ENCODE results near the gene SEMA6B.

SEMA6B gene

GRCh38 chr19:4516939-4517300 lies 42.6 kb downstream of the SEMA6B start:
- H3K9ac ChIP-seq (ENCODE audit: low read length): no peak overlapping the region
- no peak overlapping the region for H4K91ac ChIP-seq (ENCODE audit: low read depth, low read length)
- no peak overlapping the region for H3K4me2 ChIP-seq (ENCODE audit: low read length)
- no peak overlapping the region for H4K12ac ChIP-seq (ENCODE audit: low read depth, low read length)
- H3K79me2 ChIP-seq (ENCODE audit: control insufficient read depth, insufficient read depth, low read length, poor library complexity): no peaks in the 10 kb centered on the region
- no peak overlapping the region for H2BK5ac ChIP-seq (ENCODE audit: low read depth, low read length, poor library complexity)
- no peak overlapping the region for H3K14ac ChIP-seq (ENCODE audit: low read length)
- no peak overlapping the region for H2BK12ac ChIP-seq (ENCODE audit: low read length)
- no peak overlapping the region for H4K8ac ChIP-seq (ENCODE audit: low read depth, low read length)
- H3K23ac ChIP-seq (ENCODE audit: low read length): no peak overlapping the region
- peaks cover 4% of the 10 kb centered on the region in 2 experiments for H3K4me1 ChIP-seq (ENCODE audit: control insufficient read depth in 1 of 2, insufficient read depth in 2 of 2, low read length in 2 of 2)
- WGBS (ENCODE audit: extremely low coverage, insufficient coverage, insufficient read length): no CpG with 5 or more reads among the region's 8 CpGs
- no peak overlapping the region for H2BK120ac ChIP-seq (ENCODE audit: insufficient read depth, low read length, poor library complexity)
- H3K18ac ChIP-seq (ENCODE audit: low read length): no peak overlapping the region
- H3K36me3 ChIP-seq (ENCODE audit: control insufficient read depth in 1 of 2, insufficient read depth in 2 of 2, low read length in 2 of 2): no peaks in the 10 kb centered on the region
- H3K4me3 ChIP-seq (ENCODE audit: low read depth, low read length): no peak overlapping the region
- DNase-seq: no peak
- H2AFZ ChIP-seq (ENCODE audit: insufficient read depth, low read length, poor library complexity): no peak overlapping the region
- no peak overlapping the region for H3K27ac ChIP-seq (ENCODE audit: low read depth, low read length)
- no peaks in the 10 kb centered on the region for H3K27me3 ChIP-seq (ENCODE audit: insufficient read depth, low read length)
- peaks cover 1% of the 10 kb centered on the region for H3K9me3 ChIP-seq (ENCODE audit: insufficient read depth, low read depth, low read length)
- no peak overlapping the region for H3K4ac ChIP-seq (ENCODE audit: low read depth, low read length)
- no peaks in the 10 kb centered on the region for H3K79me1 ChIP-seq (ENCODE audit: low read length)
- H2AK5ac ChIP-seq (ENCODE audit: low read length): no peak overlapping the region

DNA sequence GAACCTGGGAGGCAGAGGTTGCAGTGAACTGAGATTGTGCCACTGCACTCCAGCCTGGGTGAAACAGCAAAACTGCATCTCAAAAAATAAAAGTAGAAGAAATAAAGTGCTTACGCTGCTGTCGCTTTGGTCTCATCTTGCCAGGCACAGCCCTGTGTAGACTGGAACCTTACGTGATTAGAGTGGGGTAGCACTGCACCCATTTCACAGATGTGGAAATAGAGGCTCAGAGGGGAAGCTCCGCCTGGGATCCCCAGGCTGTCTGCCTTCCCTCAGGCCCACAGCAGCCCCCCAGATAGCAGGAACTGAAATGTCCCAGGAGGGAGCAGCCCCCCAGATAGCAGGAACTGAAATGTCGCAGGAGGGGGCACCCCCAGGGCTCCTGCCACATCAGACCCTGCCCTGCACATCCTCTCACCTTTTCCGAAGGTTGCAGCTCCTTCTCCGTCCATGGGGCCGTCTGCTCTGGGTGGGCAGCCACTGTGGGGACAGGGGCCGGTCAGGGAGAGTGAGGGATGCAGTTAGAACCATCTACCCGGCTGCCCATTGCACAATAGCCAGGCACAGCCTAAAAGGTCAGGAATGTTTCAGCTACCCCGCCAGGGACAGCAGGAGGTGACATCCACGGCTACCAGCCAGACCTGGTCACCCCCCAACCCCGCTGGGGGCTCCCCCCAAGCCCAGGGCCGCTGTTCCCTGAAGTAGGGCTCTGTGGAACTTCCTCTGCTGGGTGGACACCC lies 43.1 kb downstream of the SEMA6B start:
- no peak overlapping the region for H2AFZ ChIP-seq (ENCODE audit: insufficient read depth, low read length, poor library complexity)
- no peak overlapping the region for H2BK12ac ChIP-seq (ENCODE audit: low read length)
- no peak overlapping the region for H3K9ac ChIP-seq (ENCODE audit: low read length)
- H3K9me3 ChIP-seq (ENCODE audit: insufficient read depth, low read depth, low read length): peaks cover 1% of the 10 kb centered on the region
- no peak overlapping the region for H3K23ac ChIP-seq (ENCODE audit: low read length)
- no peak overlapping the region for H2AK5ac ChIP-seq (ENCODE audit: low read length)
- H4K8ac ChIP-seq (ENCODE audit: low read depth, low read length): no peak overlapping the region
- no peak overlapping the region for H3K4me3 ChIP-seq (ENCODE audit: low read depth, low read length)
- no peak overlapping the region for H3K18ac ChIP-seq (ENCODE audit: low read length)
- no peaks in the 10 kb centered on the region for H3K36me3 ChIP-seq (ENCODE audit: control insufficient read depth in 1 of 2, insufficient read depth in 2 of 2, low read length in 2 of 2)
- no peaks in the 10 kb centered on the region for H3K79me2 ChIP-seq (ENCODE audit: control insufficient read depth, insufficient read depth, low read length, poor library complexity)
- no CpG with 5 or more reads among the region's 14 CpGs for WGBS (ENCODE audit: extremely low coverage, insufficient coverage, insufficient read length)
- peaks cover under 1 to 4% of the 10 kb centered on the region in 2 experiments for H3K4me1 ChIP-seq (ENCODE audit: control insufficient read depth in 1 of 2, insufficient read depth in 2 of 2, low read length in 2 of 2)
- H3K79me1 ChIP-seq (ENCODE audit: low read length): no peaks in the 10 kb centered on the region
- no peak overlapping the region for H3K4me2 ChIP-seq (ENCODE audit: low read length)
- no peak overlapping the region for H4K91ac ChIP-seq (ENCODE audit: low read depth, low read length)
- H4K12ac ChIP-seq (ENCODE audit: low read depth, low read length): no peak overlapping the region
- no peak overlapping the region for H2BK5ac ChIP-seq (ENCODE audit: low read depth, low read length, poor library complexity)
- no peaks in the 10 kb centered on the region for H3K27me3 ChIP-seq (ENCODE audit: insufficient read depth, low read length)
- H3K14ac ChIP-seq (ENCODE audit: low read length): no peak overlapping the region
- no peak for DNase-seq
- no peak overlapping the region for H2BK120ac ChIP-seq (ENCODE audit: insufficient read depth, low read length, poor library complexity)
- no peak overlapping the region for H3K27ac ChIP-seq (ENCODE audit: low read depth, low read length)
- no peak overlapping the region for H3K4ac ChIP-seq (ENCODE audit: low read depth, low read length)

GRCh38 chr19:4515732-4516131 lies 43.8 kb downstream of the SEMA6B start:
- Histone ChIP-seq H3K4me1 (ENCODE audit: control insufficient read depth in 1 of 2, insufficient read depth in 2 of 2, low read length in 2 of 2) (peaks cover 0 to 2% of the 10 kb centered on the region in 2 experiments), H3K4me2 (ENCODE audit: low read length) (no peak overlapping the region), H3K9ac (ENCODE audit: low read length) (no peak overlapping the region), H3K27me3 (ENCODE audit: insufficient read depth, low read length) (no peaks in the 10 kb centered on the region), H2BK120ac (ENCODE audit: insufficient read depth, low read length, poor library complexity) (no peak overlapping the region), H3K18ac (ENCODE audit: low read length) (no peak overlapping the region), H3K27ac (ENCODE audit: low read depth, low read length) (no peak overlapping the region), H3K36me3 (ENCODE audit: control insufficient read depth in 1 of 2, insufficient read depth in 2 of 2, low read length in 2 of 2) (no peaks in the 10 kb centered on the region), H3K23ac (ENCODE audit: low read length) (no peak overlapping the region), H4K91ac (ENCODE audit: low read depth, low read length) (no peak overlapping the region), H4K12ac (ENCODE audit: low read depth, low read length) (no peak overlapping the region), H3K4ac (ENCODE audit: low read depth, low read length) (no peak overlapping the region), H3K9me3 (ENCODE audit: insufficient read depth, low read depth, low read length) (peaks cover 5% of the 10 kb centered on the region), H3K14ac (ENCODE audit: low read length) (no peak overlapping the region), H3K79me2 (ENCODE audit: control insufficient read depth, insufficient read depth, low read length, poor library complexity) (no peaks in the 10 kb centered on the region), H2AK5ac (ENCODE audit: low read length) (no peak overlapping the region), H2BK12ac (ENCODE audit: low read length) (no peak overlapping the region), H3K79me1 (ENCODE audit: low read length) (no peaks in the 10 kb centered on the region), H2BK5ac (ENCODE audit: low read depth, low read length, poor library complexity) (no peak overlapping the region), H2AFZ (ENCODE audit: insufficient read depth, low read length, poor library complexity) (no peak overlapping the region), H4K8ac (ENCODE audit: low read depth, low read length) (no peak overlapping the region), H3K4me3 (ENCODE audit: low read depth, low read length) (no peak overlapping the region)
- DNase-seq: no peak
- WGBS (ENCODE audit: extremely low coverage, insufficient coverage, insufficient read length): no CpG with 5 or more reads among the region's 5 CpGs

- H3K9me3 ChIP-seq (ENCODE audit: insufficient read depth, low read depth, low read length): peaks cover 5% of the 10 kb centered on the region
- H4K8ac ChIP-seq (ENCODE audit: low read depth, low read length): no peak overlapping the region
- no peak overlapping the region for H2BK5ac ChIP-seq (ENCODE audit: low read depth, low read length, poor library complexity)
- H2BK120ac ChIP-seq (ENCODE audit: insufficient read depth, low read length, poor library complexity): no peak overlapping the region
- no peaks in the 10 kb centered on the region for H3K4me1 ChIP-seq (ENCODE audit: control insufficient read depth in 1 of 2, insufficient read depth in 2 of 2, low read length in 2 of 2)
- no peak overlapping the region for H4K91ac ChIP-seq (ENCODE audit: low read depth, low read length)
- no peak overlapping the region for H3K4ac ChIP-seq (ENCODE audit: low read depth, low read length)
- no peak overlapping the region for H2AFZ ChIP-seq (ENCODE audit: insufficient read depth, low read length, poor library complexity)
- no peak overlapping the region for H2AK5ac ChIP-seq (ENCODE audit: low read length)
- no peak overlapping the region for H3K27ac ChIP-seq (ENCODE audit: low read depth, low read length)
- no peak overlapping the region for H3K4me3 ChIP-seq (ENCODE audit: low read depth, low read length)
- H3K18ac ChIP-seq (ENCODE audit: low read length): no peak overlapping the region
- H2BK12ac ChIP-seq (ENCODE audit: low read length): no peak overlapping the region
- no peak for DNase-seq
- WGBS (ENCODE audit: extremely low coverage, insufficient coverage, insufficient read length): no CpG with 5 or more reads among the region's 17 CpGs
- no peak overlapping the region for H3K14ac ChIP-seq (ENCODE audit: low read length)
- no peaks in the 10 kb centered on the region for H3K79me2 ChIP-seq (ENCODE audit: control insufficient read depth, insufficient read depth, low read length, poor library complexity)
- H3K9ac ChIP-seq (ENCODE audit: low read length): no peak overlapping the region
- no peak overlapping the region for H3K4me2 ChIP-seq (ENCODE audit: low read length)
- H3K36me3 ChIP-seq (ENCODE audit: control insufficient read depth in 1 of 2, insufficient read depth in 2 of 2, low read length in 2 of 2): no peaks in the 10 kb centered on the region
- H3K23ac ChIP-seq (ENCODE audit: low read length): no peak overlapping the region
- H4K12ac ChIP-seq (ENCODE audit: low read depth, low read length): no peak overlapping the region
- no peaks in the 10 kb centered on the region for H3K27me3 ChIP-seq (ENCODE audit: insufficient read depth, low read length)
- H3K79me1 ChIP-seq (ENCODE audit: low read length): no peaks in the 10 kb centered on the region
Observed at GRCh38 chr19:4513248-4513647, 46.2 kb downstream of the SEMA6B start.
